Measurements from ENCODE around the gene PROZ. TPM values are rescaled to one million over a fixed set of nuclear protein-coding genes. Genes with fewer than 3 reads are reported as not detected.
"Not testable (repeated sequence)": the region's sequence is repeated elsewhere in the genome, so short reads cannot be mapped to it uniquely, and the experiment has no call there.

Gene PROZ
- total and polyA plus RNA-seq, 12 donors, result 0.03 to 0.20 TPM; not detected in 10

GRCh38 chr13:113160983-113161382 is 2.5 kb downstream of the PROZ start:
- DNase-seq (no peak), ATAC-seq (no peak)
- Histone ChIP-seq H3K4me1 (no peaks in the 10 kb centered on the region), H3K27ac (no peak overlapping the region), H3K9me3 (peaks cover 0 to 4% (median 0%) of the 10 kb centered on the region in 11 donors), H3K4me3 (no peak overlapping the region), H3K36me3 (no peaks in the 10 kb centered on the region), H3K27me3 (peaks cover 0 to 32% (median 27%) of the 10 kb centered on the region in 7 donors)
- intact Hi-C loops (cut with DNase I), result no loop called here
- TF ChIP-seq CTCF (IDR thresholded peaks at IDR 0.05), result no peak
- 71 to 74% methylated on average over 12 of the region's 12 CpGs for WGBS, 2 donors

GRCh38 chr13:113161433-113161832 is 3.0 kb downstream of the PROZ start:
- Histone ChIP-seq H3K9me3 (no peaks in the 10 kb centered on the region), H3K36me3 (no peaks in the 10 kb centered on the region), H3K4me3 (no peak overlapping the region), H3K4me1 (no peaks in the 10 kb centered on the region), H3K27me3 (peaks cover 0 to 32% (median 27%) of the 10 kb centered on the region in 7 donors), H3K27ac (no peak overlapping the region)
- no peak for DNase-seq
- WGBS, 2 donors, result 59 to 63% methylated on average over 10 to 16 of the region's 16 CpGs
- TF ChIP-seq CTCF (IDR thresholded peaks at IDR 0.05), result no peak
- ATAC-seq, result no peak
- intact Hi-C loops (cut with DNase I), result no loop called here

GRCh38 chr13:113161975-113162374 is 3.5 kb downstream of the PROZ start:
- H3K27ac ChIP-seq; H3K9me3 ChIP-seq; H3K4me1 ChIP-seq; H3K36me3 ChIP-seq; ATAC-seq; intact Hi-C loops (cut with DNase I); H3K4me3 ChIP-seq; DNase-seq: not testable (repeated sequence)
- 43 to 55% methylated on average over 8 to 11 of the region's 13 CpGs for WGBS, 2 donors
- peaks cover 0 to 32% (median 27%) of the 10 kb centered on the region in 7 donors for H3K27me3 ChIP-seq

GRCh38 chr13:113162783-113163685 is 4.6 kb downstream of the PROZ start:
- intact Hi-C loops (cut with DNase I), result no loop called here
- ATAC-seq, result peak in 2 of 8 donors; percentile 7 to 21
- H3K4me3 ChIP-seq, result no peak overlapping the region
- peaks cover 0 to 32% (median 27%) of the 10 kb centered on the region in 7 donors for H3K27me3 ChIP-seq
- no peak for TF ChIP-seq CTCF (IDR thresholded peaks at IDR 0.05)
- H3K4me1 ChIP-seq, result no peaks in the 10 kb centered on the region
- H3K27ac ChIP-seq, result no peak overlapping the region
- peaks cover 0 to 6% (median 0%) of the 10 kb centered on the region in 9 donors for H3K36me3 ChIP-seq
- DNase-seq, result no peak
- peaks cover 0 to 4% (median 0%) of the 10 kb centered on the region in 11 donors for H3K9me3 ChIP-seq
- WGBS, 2 donors, result 28 to 34% methylated on average over 25 of the region's 25 CpGs

- Histone ChIP-seq H3K4me3 (no peak overlapping the region), H3K27ac (no peak overlapping the region), H3K27me3 (peaks cover 0 to 28% (median 23%) of the 10 kb centered on the region in 7 donors), H3K4me1 (peaks cover 0 to 8% (median 0%) of the 10 kb centered on the region in 9 donors), H3K36me3 (peaks cover 0 to 11% (median 0%) of the 10 kb centered on the region in 9 donors), H3K9me3 (peaks cover 0 to 5% (median 0%) of the 10 kb centered on the region in 11 donors)
- DNase-seq (no peak), ATAC-seq (no peak)
- no peak for TF ChIP-seq CTCF (IDR thresholded peaks at IDR 0.05)
- intact Hi-C loops (cut with DNase I), result no loop called here
- 69 to 74% methylated on average over 12 of the region's 12 CpGs for WGBS, 2 donors
Measured at GRCh38 chr13:113164492-113164891, 6.0 kb downstream of the PROZ start.
